Right lobe of liver (tissue), 4 donors: Measurements from ENCODE around the gene SPPL3.

Source experiments
- POLR2A ChIP-seq: fragments of 450-650 bp; IDR thresholded peaks from one replicate; pipeline ENCODE4 v1.6.1; 2017; ENCODE audit warnings: antibody characterized with exemption, mild to moderate bottlenecking
- TF ChIP-seq, protein P1 (sequence below), 4 donors: fragments of 200-600 bp in 3 of 4; fragments of 450-650 bp in 1 of 4; IDR thresholded peaks; one replicate each; pipeline versions ENCODE4 v1.5.1 to v1.8.0; 2016 to 2022; ENCODE audit warnings: antibody characterized with exemption in 4 of 4, mild to moderate bottlenecking in 2 of 4
- donor health status: DM: no; HTN: no; CAD: no.
- donor health status: DM: no; HTN: no; CAD: no.
- donor health status: DM: no; HTN: yes; CAD: no.

DNA sequence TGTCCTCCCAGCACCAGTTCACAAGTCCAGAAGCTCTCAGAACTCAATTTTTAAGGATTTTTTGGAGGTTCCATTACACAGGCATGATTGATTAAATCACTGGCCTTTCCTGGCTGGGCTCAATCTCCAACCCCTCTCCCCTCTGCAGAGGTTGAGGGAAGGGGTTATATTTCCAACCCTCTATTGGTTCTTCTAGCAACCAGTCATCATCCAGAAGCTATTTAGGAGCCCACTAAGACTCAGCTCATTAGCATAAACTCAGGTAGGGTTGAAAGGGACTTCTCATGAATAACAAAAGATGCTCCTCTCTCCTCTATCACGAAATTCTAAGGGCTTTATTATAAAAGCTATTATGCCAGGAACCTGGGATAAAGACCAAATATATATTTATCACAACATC, 41.5 kb downstream of the SPPL3 start:
- TF ChIP-seq POLR2A = no peak
- TF ChIP-seq, protein P1, sequence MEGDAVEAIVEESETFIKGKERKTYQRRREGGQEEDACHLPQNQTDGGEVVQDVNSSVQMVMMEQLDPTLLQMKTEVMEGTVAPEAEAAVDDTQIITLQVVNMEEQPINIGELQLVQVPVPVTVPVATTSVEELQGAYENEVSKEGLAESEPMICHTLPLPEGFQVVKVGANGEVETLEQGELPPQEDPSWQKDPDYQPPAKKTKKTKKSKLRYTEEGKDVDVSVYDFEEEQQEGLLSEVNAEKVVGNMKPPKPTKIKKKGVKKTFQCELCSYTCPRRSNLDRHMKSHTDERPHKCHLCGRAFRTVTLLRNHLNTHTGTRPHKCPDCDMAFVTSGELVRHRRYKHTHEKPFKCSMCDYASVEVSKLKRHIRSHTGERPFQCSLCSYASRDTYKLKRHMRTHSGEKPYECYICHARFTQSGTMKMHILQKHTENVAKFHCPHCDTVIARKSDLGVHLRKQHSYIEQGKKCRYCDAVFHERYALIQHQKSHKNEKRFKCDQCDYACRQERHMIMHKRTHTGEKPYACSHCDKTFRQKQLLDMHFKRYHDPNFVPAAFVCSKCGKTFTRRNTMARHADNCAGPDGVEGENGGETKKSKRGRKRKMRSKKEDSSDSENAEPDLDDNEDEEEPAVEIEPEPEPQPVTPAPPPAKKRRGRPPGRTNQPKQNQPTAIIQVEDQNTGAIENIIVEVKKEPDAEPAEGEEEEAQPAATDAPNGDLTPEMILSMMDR (IDR thresholded peaks at IDR 0.05) = no peak
